AG09309 (cell line): ENCODE measurements around the gene NUDT3.

Experiments
- DNase-seq: peaks from one replicate; pipeline ENCODE4 v3.0.0-alpha.2; 2010; ENCODE audit warnings: low read depth
- H3K4me3 ChIP-seq: 2 replicates; pipeline ENCODE4 v1.5.1; 2011; ENCODE audit warnings: mild to moderate bottlenecking, low read depth, low read length, moderate library complexity; ENCODE audit not compliant: control insufficient read depth
- TF ChIP-seq, protein P1 (sequence below): IDR thresholded peaks from 2 replicates; pipeline ENCODE4 v1.5.1; 2011; ENCODE audit warnings: mild to moderate bottlenecking, low read depth, low read length, inconsistent platforms; ENCODE audit not compliant: insufficient read depth, control insufficient read depth; ENCODE audit errors: missing control alignments

NUDT3 gene

DNA sequence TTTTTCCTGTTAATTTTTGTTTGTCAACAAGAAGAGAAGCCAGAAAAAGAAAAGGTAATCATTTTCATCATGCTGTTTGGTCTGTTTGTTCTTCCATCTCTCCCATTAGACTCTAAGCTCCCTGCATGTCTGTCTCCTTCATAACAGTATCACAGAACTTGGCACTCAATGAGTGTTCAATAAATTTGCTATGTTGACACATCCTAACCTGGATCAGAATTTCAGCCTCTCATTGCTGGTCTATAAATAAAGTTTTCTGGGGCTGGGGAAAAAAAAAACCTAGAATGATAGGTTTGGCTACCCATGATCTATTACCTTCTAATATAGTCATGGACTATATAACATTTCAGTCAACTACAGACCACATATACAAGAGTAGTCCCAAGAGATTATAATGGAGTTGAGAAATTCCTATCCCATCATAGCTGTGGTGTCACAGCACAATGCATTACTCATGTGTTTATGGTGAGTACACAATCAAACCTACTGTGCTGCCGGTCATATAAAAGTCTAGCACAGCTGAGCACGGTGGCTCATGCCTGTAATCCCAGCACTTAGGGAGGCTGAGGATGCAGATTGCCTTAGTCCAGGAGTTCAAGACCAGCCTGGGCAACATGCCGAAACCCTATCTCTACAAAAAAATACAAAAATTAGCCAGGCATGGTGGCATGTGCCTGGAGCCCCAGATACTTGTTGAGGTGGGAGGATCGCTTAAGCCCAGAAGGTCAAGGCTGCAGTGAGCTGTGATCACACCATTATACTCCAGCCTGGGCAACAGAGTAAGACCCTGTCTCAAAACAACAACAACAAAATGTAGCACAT lies 5.9 kb downstream of the NUDT3 start:
- TF ChIP-seq, protein P1, sequence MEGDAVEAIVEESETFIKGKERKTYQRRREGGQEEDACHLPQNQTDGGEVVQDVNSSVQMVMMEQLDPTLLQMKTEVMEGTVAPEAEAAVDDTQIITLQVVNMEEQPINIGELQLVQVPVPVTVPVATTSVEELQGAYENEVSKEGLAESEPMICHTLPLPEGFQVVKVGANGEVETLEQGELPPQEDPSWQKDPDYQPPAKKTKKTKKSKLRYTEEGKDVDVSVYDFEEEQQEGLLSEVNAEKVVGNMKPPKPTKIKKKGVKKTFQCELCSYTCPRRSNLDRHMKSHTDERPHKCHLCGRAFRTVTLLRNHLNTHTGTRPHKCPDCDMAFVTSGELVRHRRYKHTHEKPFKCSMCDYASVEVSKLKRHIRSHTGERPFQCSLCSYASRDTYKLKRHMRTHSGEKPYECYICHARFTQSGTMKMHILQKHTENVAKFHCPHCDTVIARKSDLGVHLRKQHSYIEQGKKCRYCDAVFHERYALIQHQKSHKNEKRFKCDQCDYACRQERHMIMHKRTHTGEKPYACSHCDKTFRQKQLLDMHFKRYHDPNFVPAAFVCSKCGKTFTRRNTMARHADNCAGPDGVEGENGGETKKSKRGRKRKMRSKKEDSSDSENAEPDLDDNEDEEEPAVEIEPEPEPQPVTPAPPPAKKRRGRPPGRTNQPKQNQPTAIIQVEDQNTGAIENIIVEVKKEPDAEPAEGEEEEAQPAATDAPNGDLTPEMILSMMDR: no peak
- no peak overlapping the region for H3K4me3 ChIP-seq
- DNase-seq: peak; percentile 87

GRCh38 chr6:34385793-34386195 lies 6.7 kb downstream of the NUDT3 start:
- no peak overlapping the region for H3K4me3 ChIP-seq
- TF ChIP-seq, protein P1: no peak
- DNase-seq: no peak

GRCh38 chr6:34384321-34385153 lies 7.9 kb downstream of the NUDT3 start:
- DNase-seq: no peak
- H3K4me3 ChIP-seq: no peak overlapping the region
- TF ChIP-seq, protein P1: no peak

DNA sequence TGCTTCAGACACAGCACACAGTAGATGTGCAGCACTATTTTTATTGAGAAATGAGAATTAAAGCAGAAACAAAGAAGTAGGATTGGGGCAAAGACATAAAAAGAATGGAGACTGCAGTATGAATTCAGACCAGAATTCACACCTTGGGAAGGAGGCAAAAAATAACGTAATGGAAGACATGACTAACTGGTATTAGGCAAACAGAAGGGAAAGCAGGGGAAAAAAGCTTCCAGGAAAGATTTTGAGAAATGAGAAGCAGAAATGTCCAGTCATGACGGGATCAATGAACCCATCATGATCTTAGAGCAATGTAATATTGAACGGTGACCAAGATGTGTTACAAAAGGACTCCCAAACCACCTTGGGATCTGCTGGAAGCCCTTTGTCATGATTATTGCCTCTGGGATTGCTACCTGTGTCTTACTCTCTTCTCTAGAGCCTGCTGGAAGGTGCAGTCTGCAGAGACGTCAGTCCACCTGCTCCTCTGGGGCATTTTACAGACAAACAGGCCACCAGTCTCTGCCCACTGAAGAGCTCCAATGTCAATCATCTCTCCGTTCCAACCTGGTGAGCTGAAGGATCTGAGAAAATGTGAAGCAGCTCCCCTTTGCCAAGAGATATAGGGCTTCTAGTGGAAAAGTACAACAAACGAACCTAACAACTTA lies 8.7 kb downstream of the NUDT3 start:
- no peak overlapping the region for H3K4me3 ChIP-seq
- TF ChIP-seq, protein P1: no peak
- no peak for DNase-seq

DNA sequence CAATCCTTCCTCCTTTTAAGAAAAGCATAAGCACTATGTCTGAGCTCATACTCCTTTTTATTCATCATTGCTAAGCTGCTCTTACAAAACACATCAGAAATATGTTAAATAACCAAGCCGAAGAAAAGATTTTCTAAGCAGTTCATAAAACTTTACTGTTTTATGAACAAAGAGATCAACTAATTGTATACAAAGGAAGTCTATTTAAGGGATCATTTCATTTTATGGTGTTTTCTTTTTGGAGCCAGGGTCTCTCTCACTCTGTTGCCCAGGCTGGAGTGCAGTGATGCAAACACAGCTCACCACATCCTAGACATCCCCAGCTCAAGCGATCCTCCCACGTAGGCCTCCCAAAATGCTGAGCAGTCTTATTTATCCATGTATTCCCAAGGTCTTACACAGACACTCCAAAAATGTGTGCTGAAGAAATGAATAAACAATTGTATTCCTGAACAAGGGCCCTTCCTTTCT lies 9.3 kb downstream of the NUDT3 start:
- no peak for DNase-seq
- no peak overlapping the region for H3K4me3 ChIP-seq
- TF ChIP-seq, protein P1: no peak

DNA sequence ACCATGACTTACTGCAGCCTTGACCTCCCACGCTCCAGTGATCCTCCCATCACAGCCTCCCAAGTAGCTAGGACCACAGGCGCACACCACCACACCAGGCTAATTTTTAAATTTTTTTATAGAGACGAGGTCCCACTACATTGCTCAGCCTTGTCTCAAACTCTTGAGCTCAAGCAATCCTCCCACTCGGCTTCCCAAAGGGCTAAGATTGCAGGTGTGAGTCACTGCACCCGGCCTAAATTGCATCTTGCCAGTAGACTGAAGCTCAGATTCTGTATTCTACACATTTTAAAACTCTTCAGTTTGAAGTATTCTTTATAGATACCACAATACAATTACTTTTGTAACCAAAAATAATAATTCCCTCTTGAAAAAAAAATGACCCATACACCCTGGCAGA lies 11.4 kb downstream of the NUDT3 start:
- TF ChIP-seq, protein P1: no peak
- no peak overlapping the region for H3K4me3 ChIP-seq
- DNase-seq: no peak
